SIG-M5 (cell line): ENCODE data around the gene SYDE1.
"Not testable (repeated sequence)": the region's sequence is repeated elsewhere in the genome, so short reads cannot be mapped to it uniquely, and the experiment has no call there.

Experiments
- DNase-seq: peaks from one replicate; lab custom pipeline; 2025; lab: John Stamatoyannopoulos, UW

SYDE1 gene, protein sequence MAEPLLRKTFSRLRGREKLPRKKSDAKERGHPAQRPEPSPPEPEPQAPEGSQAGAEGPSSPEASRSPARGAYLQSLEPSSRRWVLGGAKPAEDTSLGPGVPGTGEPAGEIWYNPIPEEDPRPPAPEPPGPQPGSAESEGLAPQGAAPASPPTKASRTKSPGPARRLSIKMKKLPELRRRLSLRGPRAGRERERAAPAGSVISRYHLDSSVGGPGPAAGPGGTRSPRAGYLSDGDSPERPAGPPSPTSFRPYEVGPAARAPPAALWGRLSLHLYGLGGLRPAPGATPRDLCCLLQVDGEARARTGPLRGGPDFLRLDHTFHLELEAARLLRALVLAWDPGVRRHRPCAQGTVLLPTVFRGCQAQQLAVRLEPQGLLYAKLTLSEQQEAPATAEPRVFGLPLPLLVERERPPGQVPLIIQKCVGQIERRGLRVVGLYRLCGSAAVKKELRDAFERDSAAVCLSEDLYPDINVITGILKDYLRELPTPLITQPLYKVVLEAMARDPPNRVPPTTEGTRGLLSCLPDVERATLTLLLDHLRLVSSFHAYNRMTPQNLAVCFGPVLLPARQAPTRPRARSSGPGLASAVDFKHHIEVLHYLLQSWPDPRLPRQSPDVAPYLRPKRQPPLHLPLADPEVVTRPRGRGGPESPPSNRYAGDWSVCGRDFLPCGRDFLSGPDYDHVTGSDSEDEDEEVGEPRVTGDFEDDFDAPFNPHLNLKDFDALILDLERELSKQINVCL

DNA sequence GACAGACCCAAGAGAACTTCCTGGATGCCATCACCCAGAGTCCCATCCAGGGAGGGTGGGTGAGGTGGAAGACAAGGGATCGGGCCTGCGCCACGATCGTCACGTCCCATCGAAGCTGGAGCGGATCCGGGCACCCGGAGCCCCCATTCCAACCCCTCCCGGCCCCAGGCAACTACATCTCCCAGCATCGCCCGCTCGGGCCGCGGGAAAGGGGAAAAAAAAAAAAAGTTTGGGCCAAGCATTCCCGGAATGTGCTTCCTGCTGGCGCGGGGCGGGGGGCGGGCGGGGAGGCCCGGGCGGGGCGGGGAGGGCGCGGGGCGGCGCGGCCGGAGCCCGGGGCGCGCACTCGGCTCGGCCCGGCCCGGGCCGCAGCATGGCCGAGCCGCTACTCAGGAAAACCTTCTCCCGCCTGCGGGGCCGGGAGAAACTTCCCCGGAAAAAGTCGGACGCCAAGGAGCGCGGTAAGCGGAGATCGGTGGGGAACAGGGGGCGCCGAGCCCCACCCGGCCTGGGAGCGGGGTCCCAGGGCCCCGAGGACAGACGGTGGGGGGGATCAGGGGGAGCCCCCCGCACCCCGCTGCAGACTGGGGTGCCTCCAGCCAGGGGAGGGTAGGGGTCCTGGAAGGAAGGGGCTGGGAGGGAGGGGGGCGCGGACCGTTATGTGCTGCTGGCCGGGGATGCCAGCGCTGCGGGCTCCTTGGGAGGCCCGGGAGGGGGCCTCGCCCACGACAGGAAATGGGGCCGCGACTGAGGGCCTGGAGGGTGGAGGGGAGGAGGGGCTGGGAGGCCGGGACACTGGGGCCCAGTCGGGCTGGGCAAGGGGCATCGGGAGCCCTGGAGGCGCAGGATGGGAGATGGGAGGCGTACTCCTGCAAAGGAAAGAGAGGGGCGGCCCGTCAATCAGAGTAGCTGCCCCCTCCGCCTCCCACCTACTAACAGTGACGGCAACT is at the start of gene SYDE1:
Gene SYDE1, plus strand, starts transcription at position 341 of the 950 bp plus-strand sequence. Its CDS starts 33 bp downstream, at position 374.
- DNase-seq = no peak

DNA sequence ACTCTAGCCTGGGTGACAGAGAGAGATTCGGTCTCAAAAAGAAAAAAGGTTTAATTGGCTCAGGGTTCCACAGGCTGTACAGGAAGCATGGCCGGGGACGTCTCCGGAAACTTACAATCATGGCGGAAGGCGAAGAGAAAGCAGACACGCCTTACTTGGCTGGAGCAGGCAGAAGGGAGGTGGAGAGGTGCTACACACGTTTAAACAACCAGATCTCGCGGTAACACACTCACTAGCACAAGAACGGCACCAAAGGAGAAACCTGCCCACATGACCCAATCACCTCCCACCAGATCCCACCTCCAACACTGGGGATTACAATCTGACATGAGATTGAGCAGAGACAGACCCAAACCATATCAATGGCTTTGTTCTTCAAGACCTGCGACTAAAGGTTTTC is 45.2 kb upstream of the SYDE1 start:
- DNase-seq = no peak

GRCh38 chr19:15070386-15070785 is 36.8 kb upstream of the SYDE1 start:
- DNase-seq = not testable (repeated sequence)

DNA sequence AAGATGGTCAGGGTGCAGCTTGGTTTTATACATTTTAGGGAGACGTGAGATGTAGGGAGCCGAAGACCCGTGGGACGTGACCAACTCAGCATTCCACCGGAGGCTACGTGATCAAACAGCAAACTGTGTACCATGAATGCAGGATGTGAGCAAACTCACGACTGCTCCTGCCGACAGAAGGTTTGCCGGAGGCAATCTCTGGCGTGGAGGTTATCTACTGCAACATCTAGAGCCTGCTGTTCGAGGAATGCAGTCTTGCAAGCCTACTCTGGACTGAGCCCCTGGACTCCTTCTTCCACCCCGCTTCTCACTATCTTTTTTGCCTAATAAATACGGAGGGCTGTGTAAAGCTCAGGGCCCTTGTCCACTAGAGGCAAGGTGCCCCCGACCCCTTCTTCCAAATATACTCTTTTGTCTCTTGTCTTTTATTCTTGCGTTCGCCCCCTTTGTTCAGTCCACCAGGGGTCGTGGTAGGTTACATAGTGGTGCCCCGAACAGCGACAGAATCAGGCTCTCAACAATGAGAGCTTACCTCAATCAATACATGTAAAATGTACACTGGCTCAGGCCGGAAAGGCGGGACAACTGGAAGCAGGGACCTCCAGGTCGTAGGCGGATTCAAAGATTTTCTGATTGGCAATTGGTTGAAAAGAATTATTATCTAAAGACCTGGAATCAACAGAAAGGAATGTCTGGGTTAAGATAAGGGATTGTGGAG is 34.1 kb upstream of the SYDE1 start:
- no peak for DNase-seq

DNA sequence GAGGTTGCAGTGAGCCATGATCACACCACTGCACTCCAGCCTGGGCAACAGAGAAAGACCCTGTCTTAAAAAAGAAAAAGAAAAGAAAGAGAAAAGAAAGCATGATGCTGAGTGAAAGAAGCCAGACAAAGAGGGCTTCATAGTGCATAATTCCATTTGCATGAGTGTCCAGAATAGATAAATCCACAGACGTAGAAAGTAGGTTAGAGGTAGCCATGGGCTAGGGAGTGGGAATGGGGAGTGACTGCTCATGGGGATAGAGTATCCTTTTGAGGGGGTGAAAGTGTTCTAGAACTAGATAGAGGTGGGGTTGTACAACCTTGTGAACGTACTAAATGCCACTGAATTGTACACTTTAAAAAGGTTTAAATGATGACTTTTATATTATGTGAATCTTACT is 32.8 kb upstream of the SYDE1 start:
- no peak for DNase-seq

DNA sequence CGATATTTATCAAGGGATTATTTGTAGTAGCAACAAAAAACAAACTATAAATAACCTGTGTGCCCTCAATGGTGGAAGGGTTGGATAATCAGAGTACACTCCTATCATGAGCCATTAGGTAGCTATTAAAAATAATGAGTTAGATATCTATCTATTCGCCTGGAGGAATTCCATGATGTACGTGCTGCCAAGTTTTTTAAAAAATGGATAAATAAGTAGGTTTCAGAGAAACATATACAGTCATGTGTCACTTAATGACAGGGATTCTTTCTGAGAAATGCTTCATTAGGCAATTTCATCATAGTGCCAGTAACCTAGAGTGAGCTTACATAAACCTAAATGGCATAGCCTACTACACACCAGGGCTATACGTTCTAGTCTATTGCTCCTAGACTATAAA is 31.4 kb upstream of the SYDE1 start:
- DNase-seq = no peak

GRCh38 chr19:15080002-15080401 is 27.2 kb upstream of the SYDE1 start:
- DNase-seq = not testable (repeated sequence)

- no peak for DNase-seq
Observed at GRCh38 chr19:15081911-15082310, 25.3 kb upstream of the SYDE1 start, which contains the start of gene OR1I1. OR1I1 (plus strand) TSS chr19:15082211; CDS start chr19:15087066, 4,855 bp downstream.

- DNase-seq = no peak
Observed at GRCh38 chr19:15087182-15087581, 20.0 kb upstream of the SYDE1 start.

DNA sequence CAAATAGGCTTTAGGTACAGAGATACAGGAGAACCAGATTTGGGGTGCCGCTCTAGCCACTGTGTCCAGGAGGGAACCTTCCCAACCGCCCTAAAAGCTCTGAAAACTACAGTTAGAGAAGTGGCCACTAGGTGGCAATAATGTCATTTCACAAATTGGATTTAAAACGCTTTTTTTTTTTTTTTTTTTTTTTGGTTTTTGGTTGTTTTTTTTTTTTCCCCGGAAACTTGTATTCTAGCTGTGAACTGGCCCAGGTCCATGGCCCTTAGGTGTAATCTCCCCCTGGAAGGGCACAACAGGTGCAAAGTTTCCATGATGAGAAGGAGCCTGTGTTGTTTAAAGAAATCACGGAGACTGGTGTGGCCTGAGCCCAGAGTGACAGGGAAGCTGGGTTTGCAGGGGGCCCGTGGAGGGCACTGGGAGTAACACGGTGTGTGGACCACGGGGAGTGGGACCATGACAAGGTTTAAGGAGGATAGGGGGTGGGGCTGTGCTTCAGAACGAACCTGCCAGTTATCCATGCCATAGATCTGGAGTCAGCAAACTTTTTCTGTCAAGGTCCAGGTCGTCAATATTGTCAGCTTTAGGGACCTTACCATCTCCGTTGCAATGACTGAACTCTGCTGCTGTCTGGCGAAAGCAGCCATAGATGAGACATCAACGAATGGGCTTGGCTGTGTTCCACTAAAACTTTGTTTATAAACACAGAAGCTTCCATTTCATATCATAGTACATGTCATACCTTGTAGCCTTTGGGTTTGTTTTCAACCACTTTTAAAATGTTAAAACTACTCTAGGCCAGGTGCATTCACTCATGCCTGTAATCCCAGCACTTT is 15.1 kb upstream of the SYDE1 start:
- DNase-seq = peak; percentile 2

GRCh38 chr19:15093001-15093400 is 14.2 kb upstream of the SYDE1 start:
- no peak for DNase-seq

GRCh38 chr19:15096223-15096622 is 11.0 kb upstream of the SYDE1 start:
- DNase-seq = no peak

GRCh38 chr19:15097980-15098379 is 9.2 kb upstream of the SYDE1 start:
- not testable (repeated sequence) for DNase-seq

- no peak for DNase-seq
Observed at GRCh38 chr19:15098460-15098859, 8.7 kb upstream of the SYDE1 start.

DNA sequence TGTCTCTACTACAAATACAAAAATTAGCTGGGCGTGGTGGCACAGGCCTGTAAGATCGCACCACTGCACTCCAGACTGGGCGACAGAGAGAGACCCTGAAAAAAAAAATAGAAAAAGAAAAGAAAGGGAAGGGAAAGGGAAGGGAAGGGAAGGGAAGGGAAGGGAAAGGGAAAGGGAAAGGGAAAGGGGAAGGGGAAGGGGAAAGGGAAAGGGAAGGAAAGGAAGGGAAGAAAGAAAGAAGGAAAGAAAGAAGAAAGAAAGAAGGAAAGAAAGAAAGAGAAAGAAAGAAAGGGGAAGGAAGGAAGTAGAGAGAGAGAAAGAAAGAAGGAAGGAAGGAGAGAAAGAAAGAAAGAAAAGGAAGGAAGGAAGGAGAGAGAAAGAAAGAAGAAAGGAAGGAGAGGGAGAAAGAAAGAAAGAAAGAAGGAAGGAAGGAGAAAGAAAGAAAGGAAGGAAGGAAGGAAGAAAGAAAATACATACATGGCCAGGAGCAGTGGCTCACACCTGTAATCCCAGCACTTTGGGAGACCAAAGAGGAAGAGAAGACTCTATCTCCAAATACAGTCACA is 8.1 kb upstream of the SYDE1 start:
- no peak for DNase-seq

DNA sequence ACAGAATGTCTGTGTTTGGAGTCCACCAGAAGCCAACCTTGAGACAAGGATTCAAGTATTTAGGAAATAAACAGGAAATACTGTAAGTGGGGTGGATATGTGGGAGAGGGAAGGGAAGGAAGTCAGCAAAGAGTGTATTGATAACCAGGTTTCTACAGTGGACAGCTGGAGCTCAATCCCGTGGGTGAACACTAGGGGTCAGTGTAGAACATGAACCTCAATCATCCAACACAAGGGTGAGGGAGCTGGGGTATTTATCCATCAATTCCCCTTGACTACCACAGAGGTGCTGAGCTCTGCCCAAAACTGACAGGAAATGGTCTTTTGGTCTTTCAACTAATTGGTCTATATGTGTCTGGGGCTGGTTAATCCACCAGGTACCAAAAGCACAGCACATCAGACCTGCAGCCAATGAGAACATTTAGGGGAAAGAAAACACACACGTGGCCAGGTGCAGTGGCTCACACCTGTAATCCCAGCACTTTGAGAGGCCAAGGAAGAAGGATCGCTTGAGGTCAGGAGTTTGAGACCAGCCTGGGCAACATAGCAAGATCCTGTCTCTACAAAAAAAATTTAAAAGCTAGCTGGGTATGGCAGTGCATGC is 5.6 kb upstream of the SYDE1 start:
- no peak for DNase-seq

DNA sequence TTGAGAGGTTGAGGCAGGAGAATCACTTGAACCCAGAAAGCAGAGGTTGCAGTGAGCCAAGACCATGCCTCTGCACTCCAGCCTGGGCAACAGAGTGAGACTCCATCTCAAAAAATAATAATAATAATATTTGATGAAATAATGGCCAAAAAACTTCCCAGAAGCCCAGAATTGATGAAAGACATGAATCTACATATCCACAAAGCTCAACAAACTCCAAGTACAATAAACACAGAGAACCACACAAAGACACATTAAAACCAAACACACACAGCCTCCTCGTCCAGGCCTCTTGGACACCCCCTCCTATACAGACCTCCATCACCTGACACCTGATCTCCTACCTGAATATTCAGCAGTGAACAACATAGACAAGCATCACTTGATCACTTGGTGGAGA is 3.2 kb upstream of the SYDE1 start:
- no peak for DNase-seq

DNA sequence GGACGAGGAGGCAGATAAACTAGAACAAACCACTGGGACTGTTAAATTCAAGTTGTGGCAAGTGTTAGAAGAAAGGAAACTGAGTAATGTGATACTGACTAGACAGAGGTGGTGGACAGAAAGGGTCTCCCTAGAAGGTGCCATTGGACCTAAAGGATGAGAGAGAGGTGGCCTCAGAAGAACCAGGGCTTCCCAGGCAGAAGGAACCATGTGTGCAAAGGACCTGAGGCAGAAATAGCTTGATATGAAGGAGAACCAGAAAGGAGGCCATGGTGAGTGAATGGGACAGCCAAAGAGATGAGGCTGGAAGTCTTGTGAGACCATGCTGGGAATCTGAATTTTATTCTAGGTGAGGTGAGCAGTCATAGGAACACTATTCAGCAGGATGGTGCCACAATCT is 2.8 kb upstream of the SYDE1 start:
- no peak for DNase-seq

- no peak for DNase-seq
Observed at GRCh38 chr19:15105044-15105443, 2.2 kb upstream of the SYDE1 start.
